GM12878 (cell line): ENCODE results near the gene PTPN2. TPM values are rescaled to one million over a fixed set of nuclear protein-coding genes. Genes with fewer than 3 reads are reported as not detected.

ENCODE experiments used
- ATAC-seq: fragments of 200-7000 bp; cut with Tn5 transposase; 3 replicates; pipeline ENCODE4 v1.9.1; 2020; ENCODE audit warnings: mild to moderate bottlenecking, moderate library complexity
- BruUV-seq: library from RNA; stranded (reverse); fragments of 400-500 nt; replicated peaks from 2 replicates; lab custom pipeline; 2021; lab: Mats Ljungman, UMichigan
- CTCF ChIA-PET: fragments of 300-600 bp; sonication (Branson Sonifier 250); formaldehyde crosslinking; extraction: SDS; loops from one replicate; lab custom pipeline; 2021; ENCODE audit warnings: inconsistent platforms; lab: Yijun Ruan, JAX
- POLR2A ChIA-PET: fragments of 350-600 bp; formaldehyde crosslinking; extraction: SDS; loops from one replicate; lab custom pipeline; 2021; ENCODE audit warnings: inconsistent platforms; lab: Charles Lee
- RAD21 ChIA-PET: fragments of 300-600 bp; sonication (Branson Sonifier 250); formaldehyde crosslinking; loops from one replicate; lab custom pipeline; 2023; ENCODE audit warnings: antibody characterized with exemption; ENCODE audit not compliant: unreplicated experiment; lab: Charles Lee
- SMC1A ChIA-PET: fragments of 300-600 bp; sonication (Branson Sonifier 250); formaldehyde crosslinking; loops from one replicate; lab custom pipeline; 2023; ENCODE audit not compliant: unreplicated experiment, uncharacterized antibody; lab: Charles Lee
- DNase-seq: peaks from one replicate; pipeline ENCODE4 v3.0.0-alpha.2; 2011; ENCODE audit warnings: low read depth, low spot score
- FAIRE-seq: peaks from 3 replicates; lab custom pipeline; 2011; peaks lifted over from hg19 to GRCh38; lab: Jason Lieb, UNC
- H2AFZ ChIP-seq: 2 replicates; pipeline ENCODE4 v1.6.0; 2011; ENCODE audit warnings: low read depth, low read length, control low read depth; ENCODE audit not compliant: control insufficient read depth
- H3K27ac ChIP-seq: 2 replicates; pipeline ENCODE4 v1.5.1; 2011; ENCODE audit warnings: control low read depth; ENCODE audit not compliant: control insufficient read depth, insufficient read depth
- H3K27me3 ChIP-seq, 2 experiments: replicated peaks in 1 of 2; 2 replicates each; pipeline versions ENCODE4 v1.6.0 to v1.6.1; 2011; ENCODE audit warnings: low read length in 1 of 2; ENCODE audit not compliant: control insufficient read depth in 2 of 2, insufficient read depth in 2 of 2
- H3K36me3 ChIP-seq, 2 experiments: 2 replicates each; pipeline ENCODE4 v1.5.1; 2011; ENCODE audit warnings: low read length in 1 of 2; ENCODE audit not compliant: control insufficient read depth in 2 of 2, insufficient read depth in 2 of 2
- H3K4me1 ChIP-seq: 2 replicates; pipeline ENCODE4 v1.6.1; 2011; ENCODE audit warnings: mild to moderate bottlenecking, low read length, moderate library complexity, mixed read lengths; ENCODE audit not compliant: control insufficient read depth, insufficient read depth
- H3K4me2 ChIP-seq: 2 replicates; pipeline ENCODE4 v1.6.0; 2011; ENCODE audit warnings: control low read depth; ENCODE audit not compliant: control insufficient read depth, insufficient read depth
- H3K4me3 ChIP-seq: fragments of 200-600 bp; sonication (generic); 2 replicates; pipeline ENCODE4 v1.5.1; 2016
- H3K79me2 ChIP-seq: 2 replicates; pipeline ENCODE4 v1.6.0; 2011; ENCODE audit warnings: low read length; ENCODE audit not compliant: control insufficient read depth, insufficient read depth
- H3K9ac ChIP-seq: 2 replicates; pipeline ENCODE4 v1.8.0; 2011; ENCODE audit warnings: low read length, control low read depth, mixed read lengths; ENCODE audit not compliant: control insufficient read depth, insufficient read depth
- H3K9me3 ChIP-seq: replicated peaks from 3 replicates; pipeline ENCODE4 v1.5.1; 2011; ENCODE audit warnings: mild to moderate bottlenecking, low read length; ENCODE audit not compliant: control insufficient read depth, insufficient read depth
- H4K20me1 ChIP-seq: 2 replicates; pipeline ENCODE4 v1.6.0; 2011; ENCODE audit not compliant: control insufficient read depth, insufficient read depth
- CBFB ChIP-seq: IDR thresholded peaks from 2 replicates; pipeline ENCODE4 v1.6.1; 2016; ENCODE audit warnings: antibody characterized with exemption, low read depth
- CBX5 ChIP-seq: sonication (generic); IDR thresholded peaks from 2 replicates; pipeline ENCODE4 v1.6.1; 2016; ENCODE audit warnings: low read depth, moderate library complexity, mild to moderate bottlenecking, inconsistent platforms
- HSF1 ChIP-seq: fragments of 150-350 bp; IDR thresholded peaks from 2 replicates; pipeline ENCODE4 v1.6.1; 2014; ENCODE audit warnings: mild to moderate bottlenecking, low read depth, low read length
- JUNB ChIP-seq: IDR thresholded peaks from 2 replicates; pipeline ENCODE4 v1.6.1; 2016; ENCODE audit warnings: antibody characterized with exemption, mild to moderate bottlenecking
- REST ChIP-seq: IDR thresholded peaks from 2 replicates; pipeline ENCODE4 v1.6.1; 2012; ENCODE audit warnings: mild to moderate bottlenecking, low read depth, low read length
- SMC3 ChIP-seq: IDR thresholded peaks from 2 replicates; pipeline ENCODE4 v1.6.1; 2011; ENCODE audit warnings: low read length, improper control_type of control experiment, borderline replicate concordance
- TCF3 ChIP-seq: IDR thresholded peaks from 2 replicates; pipeline ENCODE4 v1.6.1; 2012; ENCODE audit warnings: low read depth, mild to moderate bottlenecking, low read length, borderline replicate concordance; ENCODE audit not compliant: insufficient read depth
- TCF7 ChIP-seq: IDR thresholded peaks from 2 replicates; pipeline ENCODE4 v1.6.1; 2014; ENCODE audit warnings: antibody characterized with exemption, borderline replicate concordance
- ZBED1 ChIP-seq: IDR thresholded peaks from 2 replicates; pipeline ENCODE4 v1.6.1; 2016; ENCODE audit warnings: borderline replicate concordance
- ZNF24 ChIP-seq: fragments of 450-650 bp; IDR thresholded peaks from 2 replicates; pipeline ENCODE4 v1.6.1; 2017; ENCODE audit warnings: antibody characterized with exemption, mild to moderate bottlenecking
- WGBS: methylation state at CpG from one replicate; pipeline ENCODE4 v1.1.6; 2016; ENCODE audit warnings: low lambda C conversion rate; ENCODE audit not compliant: insufficient replicate concordance, insufficient coverage; ENCODE audit errors: missing lambda C conversion rate; 5-methylcytosine and 5-hydroxymethylcytosine counted together
- in situ Hi-C: fragments of 300-500 bp; cut with MboI; formaldehyde crosslinking; loops from 9 replicates; pipeline ENCODE4 v1.14.3; 2018; ENCODE audit warnings: mixed read lengths
- intact Hi-C: fragments of 100-400 bp; cut with micrococcal nuclease; formaldehyde crosslinking; loops from one replicate; pipeline ENCODE4 v1.14.2; 2022; ENCODE audit not compliant: unreplicated experiment
- polyA plus RNA-seq, 11 experiments: library from polyadenylated mRNA; depleted of rRNA in 4 of 11; unstranded in 6 of 11; stranded (reverse) in 5 of 11; fragments of >200 nt; fragmentation: Nextera tagmentation in 4 of 11; fragmentation: Illumina TruSeq in 1 of 11; extraction: Ambion mirVana in 4 of 11; extraction: Trizol in 1 of 11; gene quantifications; 1 replicate in 1 of 11; 2 replicates in 10 of 11; pipeline versions ENCODE4 v1.2.1 to v1.2.3, GENCODE V29; 2011 to 2016; ENCODE audit warnings: inconsistent platforms in 2 of 11, missing spikeins in 2 of 11, low read depth in 1 of 11
- total RNA-seq, 4 experiments: library from RNA; depleted of rRNA in 3 of 4; stranded (reverse); fragments of >200 nt in 3 of 4; fragmentation: Illumina TruSeq in 1 of 4; extraction: Trizol in 1 of 4; gene quantifications; 2 replicates each; pipeline versions ENCODE4 v1.2.1 to v1.2.3, GENCODE V29; 2013 to 2021

PTPN2 gene
- total and polyA plus RNA-seq, 10 of the 15 experiments (the other 5 are each of a cell fraction or from before 2014, with no cell fraction given): 46.5 to 86.7 (median 64.6) TPM

GRCh38 chr18:12862874-12863482, 21.1 kb downstream of the PTPN2 start (continued):
- no peak for TF ChIP-seq CBX5
- TF ChIP-seq TCF3: no peak
- no peak for TF ChIP-seq JUNB
- TF ChIP-seq ZBED1: no peak
- TF ChIP-seq CBFB: no peak
- TF ChIP-seq REST: no peak
- TF ChIP-seq ZNF24: no peak
- no peak for TF ChIP-seq SMC3
- no peak for TF ChIP-seq TCF7

GRCh38 chr18:12862467-12862866, 21.6 kb downstream of the PTPN2 start:
- intact Hi-C loops: no loop called here
- ATAC-seq (no peak), FAIRE-seq (no peak)
- no peaks in the 10 kb centered on the region for H4K20me1 ChIP-seq
- CTCF ChIA-PET: interaction anchor here (0.5 to 1.7 kb wide), 6 partner anchors 9 to 148 kb away, joined by 3 to 6 read pairs (median 4); no protein-coding TSS in a partner anchor
- RAD21 ChIA-PET: interaction anchor here (1.0 to 1.9 kb wide), 4 partner anchors 15 to 24 kb away, joined by 3 to 4 read pairs (median 4); no protein-coding TSS in a partner anchor
- H3K27ac ChIP-seq: no peak overlapping the region
- peaks cover 2 to 6% of the 10 kb centered on the region in 2 experiments; a peak in 1 of 4 replicates for H3K36me3 ChIP-seq
- in situ Hi-C loops: no loop called here
- TF ChIP-seq HSF1: no peak
- TF ChIP-seq, all 136 proteins: peak for 0
- ChIA-PET SMC1A (interaction anchor here (0.8 to 10.4 kb wide), 10 partner anchors 10 to 101 kb away, joined by 3 to 95 read pairs (median 5); partner anchors contain the start of gene PTPN2), POLR2A (interaction anchor here (1.0 to 2.2 kb wide), 4 partner anchors 10 to 57 kb away, joined by 4 to 14 read pairs (median 6); partner anchors contain the start of gene PTPN2)
- no peak overlapping the region for H3K4me3 ChIP-seq
- DNase-seq: no peak
- H3K4me1 ChIP-seq: peaks cover 36% of the 10 kb centered on the region
- no peaks in the 10 kb centered on the region; the same call in 2 of the 3 replicates for H3K9me3 ChIP-seq
- H3K27me3 ChIP-seq: no peaks in the 10 kb centered on the region
- no peak overlapping the region for H2AFZ ChIP-seq
- H3K9ac ChIP-seq: no peak overlapping the region
- 0 out of 2 replicates have a peak overlapping the region, but pooled peaks have one; percentile 1 for H3K4me2 ChIP-seq
- BruUV-seq: no TSS peak
- 62% methylated on average over 2 of the region's 2 CpGs for WGBS
- peaks cover 66% of the 10 kb centered on the region for H3K79me2 ChIP-seq
